GM12891 (cell line): ENCODE measurements around the gene HLA-DRA.
"Not testable (repeated sequence)": the region's sequence is repeated elsewhere in the genome, so short reads cannot be mapped to it uniquely, and the experiment has no call there.

ENCODE experiments used
- DNase-seq: peaks from one replicate; pipeline ENCODE4 v3.0.0; 2011; ENCODE audit warnings: low spot score; ENCODE audit not compliant: insufficient read length
- FAIRE-seq: peaks from 2 replicates; lab custom pipeline; 2011; peaks lifted over from hg19 to GRCh38; lab: Jason Lieb, UNC
- PAX5 ChIP-seq: IDR thresholded peaks from 2 replicates; pipeline ENCODE4 v1.6.1; 2011; ENCODE audit warnings: low read length, moderate library complexity, mild to moderate bottlenecking; ENCODE audit not compliant: insufficient read depth, severe bottlenecking
- POLR2A ChIP-seq: IDR thresholded peaks from 2 replicates; pipeline ENCODE4 v1.6.1; 2011; ENCODE audit warnings: low read depth, low read length, control low read depth
- POLR2AphosphoS5 ChIP-seq: IDR thresholded peaks from 2 replicates; pipeline ENCODE4 v1.6.1; 2011; ENCODE audit warnings: low read depth, low read length, control low read depth
- POU2F2 ChIP-seq: IDR thresholded peaks from 2 replicates; pipeline ENCODE4 v1.6.1; 2011; ENCODE audit warnings: low read depth, mild to moderate bottlenecking, control low read depth, low read length, moderate library complexity
- SPI1 ChIP-seq: IDR thresholded peaks from 2 replicates; pipeline ENCODE4 v1.6.1; 2011; ENCODE audit warnings: low read depth, low read length, control low read depth
- TAF1 ChIP-seq: IDR thresholded peaks from 2 replicates; pipeline ENCODE4 v1.6.1; 2011; ENCODE audit warnings: low read depth, low read length, control low read depth

Gene HLA-DRA

GRCh38 chr6:32430179-32430578, 9.5 kb upstream of the HLA-DRA start:
- DNase-seq (no peak), FAIRE-seq (peak; percentile 26)
- TF ChIP-seq SPI1 (no peak), PAX5 (no peak), POU2F2 (no peak), POLR2AphosphoS5 (no peak), TAF1 (no peak), POLR2A (no peak)

GRCh38 chr6:32431142-32431541, 8.5 kb upstream of the HLA-DRA start:
- FAIRE-seq (no peak), DNase-seq (no peak)
- no peak for TF ChIP-seq POLR2A
- TF ChIP-seq POU2F2, result no peak
- no peak for TF ChIP-seq POLR2AphosphoS5

GRCh38 chr6:32432050-32432450, 7.6 kb upstream of the HLA-DRA start:
- peak; percentile 5 for FAIRE-seq
- no peak for TF ChIP-seq POLR2A
- TF ChIP-seq POU2F2, result no peak
- no peak for TF ChIP-seq TAF1
- no peak for TF ChIP-seq POLR2AphosphoS5
- no peak for TF ChIP-seq SPI1
- no peak for TF ChIP-seq PAX5
- no peak for DNase-seq

- not testable (repeated sequence) for DNase-seq, FAIRE-seq
Measured at GRCh38 chr6:32433950-32434349, 5.7 kb upstream of the HLA-DRA start.

GRCh38 chr6:32436186-32436585, 3.5 kb upstream of the HLA-DRA start:
- FAIRE-seq, result peak; percentile 73
- no peak for DNase-seq

GRCh38 chr6:32436995-32437836, 2.5 kb upstream of the HLA-DRA start:
- TF ChIP-seq POU2F2, result 0 out of 2 replicates have a peak, but pooled peaks have one; percentile 16
- no peak for TF ChIP-seq POLR2AphosphoS5
- peak; percentile 98 for TF ChIP-seq SPI1
- TF ChIP-seq PAX5, result no peak
- peak; percentile 14 for TF ChIP-seq POLR2A
- TF ChIP-seq TAF1, result peak; percentile 21; the same call in 1 of the 2 replicates
- FAIRE-seq (peak; percentile 90), DNase-seq (no peak)

More at GRCh38 chr6:32436186-32436585, 3.5 kb upstream of the HLA-DRA start:
- TF ChIP-seq POU2F2, result no peak

- FAIRE-seq, result no peak
- no peak for DNase-seq
Measured at GRCh38 chr6:32439139-32439538, 548 bp upstream of the HLA-DRA start.

GRCh38 chr6:32442243-32442667, 2.6 kb downstream of the HLA-DRA start:
- TF ChIP-seq POLR2AphosphoS5 (peak; percentile 90), TAF1 (no peak), POLR2A (peak; percentile 83; the same call in 1 of the 2 replicates), POU2F2 (0 out of 2 replicates have a peak, but pooled peaks have one; percentile 47)
- no peak for DNase-seq
- FAIRE-seq, result peak; percentile 70

More at GRCh38 chr6:32439139-32439538, 548 bp upstream of the HLA-DRA start:
- TF ChIP-seq POU2F2, result no peak
- TF ChIP-seq POLR2A, result no peak
- no peak for TF ChIP-seq SPI1
- no peak for TF ChIP-seq PAX5
- TF ChIP-seq POLR2AphosphoS5, result no peak; the same call in 1 of the 2 replicates
- no peak; the same call in 1 of the 2 replicates for TF ChIP-seq TAF1

GRCh38 chr6:32442977-32443552, 3.4 kb downstream of the HLA-DRA start:
- peak; percentile 69 for FAIRE-seq

GRCh38 chr6:32444433-32444832, 4.7 kb downstream of the HLA-DRA start:
- no peak for DNase-seq
- TF ChIP-seq POLR2A, result peak; percentile 72; the same call in 1 of the 2 replicates
- peak; percentile 69; the same call in 1 of the 2 replicates for TF ChIP-seq POLR2AphosphoS5
- no peak for TF ChIP-seq SPI1
- FAIRE-seq, result no peak

More at GRCh38 chr6:32442977-32443552, 3.4 kb downstream of the HLA-DRA start:
- TF ChIP-seq PAX5, result no peak
- TF ChIP-seq TAF1, result no peak
- TF ChIP-seq POLR2AphosphoS5, result peak; percentile 58; the same call in 1 of the 2 replicates
- TF ChIP-seq POU2F2, result no peak
- peak; percentile 68; the same call in 1 of the 2 replicates for TF ChIP-seq POLR2A
- no peak for TF ChIP-seq SPI1
- DNase-seq, result no peak

- no peak for DNase-seq
- TF ChIP-seq TAF1, result no peak
- peak; percentile 97 for TF ChIP-seq POLR2AphosphoS5
- peak; percentile 96 for TF ChIP-seq POLR2A
- TF ChIP-seq PAX5, result no peak
- no peak for TF ChIP-seq SPI1
- TF ChIP-seq POU2F2, result peak; percentile 73
- FAIRE-seq, result peak; percentile 76
Measured at GRCh38 chr6:32445321-32445854, 5.7 kb downstream of the HLA-DRA start.
